ENCODE measurements around the gene BCO1.
A peak's percentile ranks its signal among the peaks of the same experiment; 100 is the strongest.

The BCO1 gene

DNA sequence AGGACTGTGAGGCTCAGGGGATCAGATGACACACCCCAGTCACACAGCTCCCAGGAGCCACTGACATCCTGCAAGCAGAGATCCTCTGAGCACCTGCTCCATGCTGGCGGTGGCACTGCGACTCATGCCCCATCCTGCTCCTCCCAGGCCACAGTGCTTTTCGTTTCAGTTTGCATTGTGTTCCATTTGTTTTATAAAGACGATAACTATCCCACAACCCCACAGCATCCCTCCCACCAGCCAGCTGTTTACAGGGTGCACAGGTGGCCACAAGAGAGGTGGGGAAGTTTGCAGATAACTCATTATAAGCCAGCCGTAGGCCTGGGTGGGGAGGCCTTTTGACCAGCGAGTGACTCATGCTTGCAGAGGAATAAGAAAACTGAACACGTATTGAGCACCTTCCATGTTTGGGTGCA lies 28.2 kb downstream of the BCO1 start:
- no peak overlapping the region for H3K4me2 ChIP-seq (ENCODE audit: low read length)

DNA sequence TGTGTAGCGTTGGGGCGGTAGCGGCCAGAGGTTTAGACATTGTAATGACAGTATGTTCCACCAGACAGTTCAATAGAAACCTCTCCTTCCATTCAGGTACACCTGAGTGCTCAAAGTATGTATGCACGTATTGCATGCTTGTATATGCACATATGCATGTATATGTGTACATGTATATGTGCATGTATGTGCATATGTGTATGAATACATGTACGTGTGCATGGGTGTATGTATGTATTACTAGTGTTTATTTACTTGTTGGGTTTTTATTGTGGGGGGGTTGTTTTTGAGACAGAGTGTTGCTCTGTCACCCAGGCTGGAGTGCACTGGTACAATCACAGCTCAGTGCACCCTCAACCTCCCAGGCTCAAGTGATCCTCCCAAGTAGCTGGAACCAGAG lies 30.0 kb downstream of the BCO1 start:
- Histone ChIP-seq H2AFZ (ENCODE audit: low read length) (no peak overlapping the region), H4K20me1 (ENCODE audit: insufficient read depth, low read length) (no peaks in the 10 kb centered on the region), H3K4me1 (ENCODE audit: insufficient read depth, low read length, severe bottlenecking) (peaks cover under 1% of the 10 kb centered on the region), H3K79me2 (ENCODE audit: insufficient read depth, low read length) (no peaks in the 10 kb centered on the region), H3K27me3 (ENCODE audit: insufficient read depth, low read length) (no peaks in the 10 kb centered on the region), H3K36me3 (ENCODE audit: insufficient read depth, low read length) (no peaks in the 10 kb centered on the region), H3K4me2 (ENCODE audit: low read length) (no peak overlapping the region), H3K9me3 (ENCODE audit: low read length) (no peaks in the 10 kb centered on the region), H3F3A (ENCODE audit: insufficient read depth, low read length) (no peaks in the 10 kb centered on the region), H3K9me2 (ENCODE audit: low read depth, low read length) (no peaks in the 10 kb centered on the region), H3K27ac (ENCODE audit: low read depth, low read length, poor library complexity, severe bottlenecking) (no peak overlapping the region), H3K4me3 (ENCODE audit: low read depth, low read length, poor library complexity, severe bottlenecking) (no peak overlapping the region), H3K9ac (ENCODE audit: low read length) (no peak overlapping the region)
- TF ChIP-seq EZH2 (IDR thresholded peaks at IDR 0.05; ENCODE audit: borderline replicate concordance, low read length): no peak
- TF ChIP-seq, protein P1, sequence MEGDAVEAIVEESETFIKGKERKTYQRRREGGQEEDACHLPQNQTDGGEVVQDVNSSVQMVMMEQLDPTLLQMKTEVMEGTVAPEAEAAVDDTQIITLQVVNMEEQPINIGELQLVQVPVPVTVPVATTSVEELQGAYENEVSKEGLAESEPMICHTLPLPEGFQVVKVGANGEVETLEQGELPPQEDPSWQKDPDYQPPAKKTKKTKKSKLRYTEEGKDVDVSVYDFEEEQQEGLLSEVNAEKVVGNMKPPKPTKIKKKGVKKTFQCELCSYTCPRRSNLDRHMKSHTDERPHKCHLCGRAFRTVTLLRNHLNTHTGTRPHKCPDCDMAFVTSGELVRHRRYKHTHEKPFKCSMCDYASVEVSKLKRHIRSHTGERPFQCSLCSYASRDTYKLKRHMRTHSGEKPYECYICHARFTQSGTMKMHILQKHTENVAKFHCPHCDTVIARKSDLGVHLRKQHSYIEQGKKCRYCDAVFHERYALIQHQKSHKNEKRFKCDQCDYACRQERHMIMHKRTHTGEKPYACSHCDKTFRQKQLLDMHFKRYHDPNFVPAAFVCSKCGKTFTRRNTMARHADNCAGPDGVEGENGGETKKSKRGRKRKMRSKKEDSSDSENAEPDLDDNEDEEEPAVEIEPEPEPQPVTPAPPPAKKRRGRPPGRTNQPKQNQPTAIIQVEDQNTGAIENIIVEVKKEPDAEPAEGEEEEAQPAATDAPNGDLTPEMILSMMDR (IDR thresholded peaks at IDR 0.05; ENCODE audit: low read length): no peak

More for the DNA sequence above, 28.2 kb downstream of the BCO1 start:
- H3K4me1 ChIP-seq (ENCODE audit: insufficient read depth, low read length, severe bottlenecking): no peaks in the 10 kb centered on the region
- no peak overlapping the region for H3K27ac ChIP-seq (ENCODE audit: low read depth, low read length, poor library complexity, severe bottlenecking)
- no peak overlapping the region for H3K9ac ChIP-seq (ENCODE audit: low read length)
- TF ChIP-seq, protein P1 (IDR thresholded peaks at IDR 0.05; ENCODE audit: low read length): no peak
- TF ChIP-seq EZH2 (IDR thresholded peaks at IDR 0.05; ENCODE audit: borderline replicate concordance, low read length): no peak
- no peaks in the 10 kb centered on the region for H3F3A ChIP-seq (ENCODE audit: insufficient read depth, low read length)
- H3K36me3 ChIP-seq (ENCODE audit: insufficient read depth, low read length): no peaks in the 10 kb centered on the region
- H3K4me3 ChIP-seq (ENCODE audit: low read depth, low read length, poor library complexity, severe bottlenecking): no peak overlapping the region
- H4K20me1 ChIP-seq (ENCODE audit: insufficient read depth, low read length): no peaks in the 10 kb centered on the region
- H3K27me3 ChIP-seq (ENCODE audit: insufficient read depth, low read length): no peaks in the 10 kb centered on the region
- no peaks in the 10 kb centered on the region for H3K9me3 ChIP-seq (ENCODE audit: low read length)
- no peak overlapping the region for H2AFZ ChIP-seq (ENCODE audit: low read length)
- H3K79me2 ChIP-seq (ENCODE audit: insufficient read depth, low read length): no peaks in the 10 kb centered on the region
- no peaks in the 10 kb centered on the region for H3K9me2 ChIP-seq (ENCODE audit: low read depth, low read length)

DNA sequence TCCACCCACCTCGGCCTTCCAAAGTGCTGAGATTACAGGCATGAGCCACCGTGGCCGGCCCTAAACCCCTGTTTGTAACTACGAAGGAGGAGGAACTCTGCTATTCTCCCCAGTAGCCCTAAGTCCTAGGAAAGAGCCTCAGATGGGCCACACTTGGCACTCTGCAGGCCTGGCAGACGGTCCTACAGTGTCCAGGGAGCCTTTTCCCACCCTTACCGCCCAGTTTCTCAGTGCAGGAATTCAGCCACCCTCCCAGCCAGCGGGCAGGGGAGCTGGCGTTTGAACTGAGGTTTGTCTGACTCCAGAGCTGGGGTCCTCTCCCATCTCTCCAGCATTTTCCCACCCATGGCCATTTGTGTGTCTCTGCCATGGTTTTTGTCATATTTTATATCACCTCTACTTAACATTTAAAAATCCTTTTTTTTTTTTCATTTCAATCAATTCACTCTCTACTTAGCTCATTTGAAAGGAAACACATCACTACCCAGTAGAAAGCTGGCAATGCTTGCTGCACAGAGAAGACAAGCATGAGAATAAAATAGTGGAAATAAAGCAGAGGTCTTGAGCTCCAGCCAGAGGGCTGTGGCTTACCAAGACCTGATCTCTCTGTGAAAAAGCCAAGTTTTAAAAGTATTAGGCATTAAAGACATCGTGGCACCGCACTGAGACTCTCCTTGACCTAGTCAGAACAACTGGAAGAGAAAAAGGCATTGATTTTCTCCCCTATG lies 34.9 kb downstream of the BCO1 start:
- Histone ChIP-seq H3K4me2 (ENCODE audit: low read length) (peak overlapping the region; percentile 17; the same call in 1 of the 2 replicates), H2AFZ (ENCODE audit: low read length) (peak overlapping the region; percentile 28; the same call in 1 of the 2 replicates), H3K4me1 (ENCODE audit: insufficient read depth, low read length, severe bottlenecking) (peaks cover 13% of the 10 kb centered on the region), H3K36me3 (ENCODE audit: insufficient read depth, low read length) (no peaks in the 10 kb centered on the region), H3K27ac (ENCODE audit: low read depth, low read length, poor library complexity, severe bottlenecking) (peak overlapping the region; percentile 18), H3K9ac (ENCODE audit: low read length) (no peak overlapping the region), H4K20me1 (ENCODE audit: insufficient read depth, low read length) (no peaks in the 10 kb centered on the region), H3K27me3 (ENCODE audit: insufficient read depth, low read length) (no peaks in the 10 kb centered on the region), H3K4me3 (ENCODE audit: low read depth, low read length, poor library complexity, severe bottlenecking) (no peak overlapping the region), H3K9me2 (ENCODE audit: low read depth, low read length) (no peaks in the 10 kb centered on the region), H3K9me3 (ENCODE audit: low read length) (no peaks in the 10 kb centered on the region), H3K79me2 (ENCODE audit: insufficient read depth, low read length) (no peaks in the 10 kb centered on the region), H3F3A (ENCODE audit: insufficient read depth, low read length) (no peaks in the 10 kb centered on the region)
- no peak for TF ChIP-seq EZH2 (IDR thresholded peaks at IDR 0.05; ENCODE audit: borderline replicate concordance, low read length)
- TF ChIP-seq, protein P1 (IDR thresholded peaks at IDR 0.05; ENCODE audit: low read length): no peak
